GM23338 (cell line): ENCODE results near the gene RGS6. TPM values are rescaled to one million over a fixed set of nuclear protein-coding genes. Genes with fewer than 3 reads are reported as not detected.

Experiments used
- ATAC-seq: fragments of 200-7000 bp; cut with Tn5 transposase; 3 replicates; pipeline ENCODE4 v1.9.1; 2020
- DNase-seq: peaks from one replicate; pipeline ENCODE4 v3.0.0-alpha.2; 2015; ENCODE audit warnings: low spot score
- H2AFZ ChIP-seq: fragments of 200-600 bp; sonication (generic); 2 replicates; pipeline ENCODE4 v1.8.0; 2016; ENCODE audit warnings: antibody characterized with exemption, mild to moderate bottlenecking, moderate library complexity
- H3F3A ChIP-seq: fragments of 200-600 bp; sonication (generic); replicated peaks from 2 replicates; pipeline ENCODE4 v1.8.0; 2017; ENCODE audit warnings: antibody characterized with exemption, mixed run types, low read depth
- H3K27ac ChIP-seq: fragments of 200-600 bp; sonication (generic); 2 replicates; pipeline ENCODE4 v1.6.1; 2016; ENCODE audit warnings: low read depth
- H3K27me3 ChIP-seq: fragments of 200-600 bp; sonication (generic); 2 replicates; pipeline ENCODE4 v1.8.0; 2016; ENCODE audit warnings: mild to moderate bottlenecking, mixed run types, moderate library complexity; ENCODE audit not compliant: insufficient read depth
- H3K36me3 ChIP-seq: fragments of 200-600 bp; sonication (generic); 2 replicates; pipeline ENCODE4 v1.8.0; 2016; ENCODE audit warnings: mild to moderate bottlenecking; ENCODE audit not compliant: insufficient read depth
- H3K4me1 ChIP-seq: fragments of 200-600 bp; sonication (generic); 2 replicates; pipeline ENCODE4 v1.8.0; 2016; ENCODE audit warnings: mild to moderate bottlenecking, moderate library complexity; ENCODE audit not compliant: insufficient read depth
- H3K4me2 ChIP-seq: fragments of 200-600 bp; sonication (generic); 2 replicates; pipeline ENCODE4 v1.7.1; 2017; ENCODE audit warnings: mixed run types
- H3K4me3 ChIP-seq: fragments of 200-600 bp; sonication (generic); 2 replicates; pipeline ENCODE4 v1.6.1; 2016; ENCODE audit warnings: mixed run types
- H3K79me2 ChIP-seq: fragments of 200-600 bp; sonication (generic); replicated peaks from 2 replicates; pipeline ENCODE4 v1.8.0; 2017; ENCODE audit warnings: mild to moderate bottlenecking; ENCODE audit not compliant: insufficient read depth
- H3K9me2 ChIP-seq: fragments of 200-600 bp; sonication (generic); 2 replicates; pipeline ENCODE4 v1.8.0; 2017; ENCODE audit not compliant: insufficient read depth
- H4K20me1 ChIP-seq: fragments of 200-600 bp; sonication (generic); replicated peaks from 2 replicates; pipeline ENCODE4 v1.8.0; 2017; ENCODE audit warnings: mild to moderate bottlenecking; ENCODE audit not compliant: insufficient read depth
- H3K27ac Mint-ChIP-seq: 2 replicates; pipeline ENCODE4 v1.8.0; 2020; ENCODE audit warnings: inconsistent platforms, mild to moderate bottlenecking, moderate library complexity, mixed read lengths
- H3K27me3 Mint-ChIP-seq: 3 replicates; pipeline ENCODE4 v1.8.0; 2022; ENCODE audit warnings: low read depth, mild to moderate bottlenecking, moderate library complexity, mixed read lengths, inconsistent platforms; ENCODE audit not compliant: insufficient read depth, poor library complexity
- H3K36me3 Mint-ChIP-seq: 3 replicates; pipeline ENCODE4 v1.8.0; 2021; ENCODE audit warnings: low read depth, mild to moderate bottlenecking, inconsistent platforms, moderate library complexity, mixed read lengths
- H3K4me1 Mint-ChIP-seq: 3 replicates; pipeline ENCODE4 v1.8.0; 2020; ENCODE audit warnings: mild to moderate bottlenecking, inconsistent platforms, mixed read lengths
- H3K4me3 Mint-ChIP-seq: 3 replicates; pipeline ENCODE4 v1.8.0; 2021; ENCODE audit warnings: moderate library complexity, mild to moderate bottlenecking, inconsistent platforms, mixed read lengths
- H3K9me3 Mint-ChIP-seq: 3 replicates; pipeline ENCODE4 v1.8.0; 2020; ENCODE audit warnings: moderate library complexity, mild to moderate bottlenecking, inconsistent platforms, mixed read lengths
- CREB1 ChIP-seq: fragments of 250-450 bp; sonication (Bioruptor Pico); IDR thresholded peaks from 2 replicates; pipeline ENCODE4 v1.5.0; 2020; ENCODE audit warnings: low read depth, mild to moderate bottlenecking, moderate library complexity
- NANOG ChIP-seq: IDR thresholded peaks from 2 replicates; pipeline ENCODE4 v1.6.1; 2016; ENCODE audit warnings: antibody characterized with exemption, borderline replicate concordance
- STAT1 ChIP-seq: IDR thresholded peaks from one replicate; pipeline ENCODE4 v1.6.1; 2016; ENCODE audit warnings: antibody characterized with exemption; ENCODE audit not compliant: unreplicated experiment
- ZNF114 ChIP-seq: fragments of 250-450 bp; sonication (Bioruptor Pico); IDR thresholded peaks from 2 replicates; pipeline ENCODE4 v1.5.0; 2020; ENCODE audit warnings: mild to moderate bottlenecking, moderate library complexity
- ZNF331 ChIP-seq: fragments of 250-450 bp; sonication (Bioruptor Pico); IDR thresholded peaks from 2 replicates; pipeline ENCODE4 v1.5.0; 2020; ENCODE audit warnings: low read depth, mild to moderate bottlenecking, moderate library complexity
- polyA plus RNA-seq: library from polyadenylated mRNA; unstranded; fragments of >200 nt; fragmentation: Nextera tagmentation; extraction: Ambion mirVana; gene quantifications from 2 replicates; pipeline ENCODE4 v1.2.1, GENCODE V29; 2016
- total RNA-seq: library from RNA; depleted of rRNA; stranded (reverse); fragments of >200 nt; shearing (Covaris generic); gene quantifications from 2 replicates; pipeline ENCODE4 v1.2.3, GENCODE V29; 2014
- TF ChIP-seq, protein P1 (sequence below): fragments of 250-450 bp; sonication (Bioruptor Pico); IDR thresholded peaks from 2 replicates; pipeline ENCODE4 v1.5.0; 2020; ENCODE audit warnings: mild to moderate bottlenecking, moderate library complexity
- TF ChIP-seq, protein P2 (sequence below): IDR thresholded peaks from one replicate; pipeline ENCODE4 v1.6.1; 2018; ENCODE audit warnings: antibody characterized with exemption; ENCODE audit not compliant: unreplicated experiment

The RGS6 gene
- total and polyA plus RNA-seq, 2 experiments from 2014 or later: 0.66 to 0.83 TPM

DNA sequence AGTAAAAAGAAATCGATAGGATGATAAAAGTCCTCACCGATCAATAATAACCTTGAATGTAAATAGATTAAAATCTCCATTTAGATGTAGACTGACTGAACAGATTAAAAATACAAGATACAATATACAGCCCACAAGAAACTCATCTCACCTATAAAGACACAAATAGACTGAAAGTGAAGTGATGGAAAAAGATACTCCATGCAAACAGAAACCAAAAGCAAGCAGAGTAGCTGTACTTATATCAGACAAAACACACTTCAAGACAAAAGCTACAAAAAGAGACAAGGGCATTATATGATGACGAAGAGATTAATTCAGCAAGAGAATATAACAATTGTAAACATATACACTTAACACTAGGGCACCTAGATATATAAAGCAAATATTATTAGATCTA lies 444.8 kb downstream of the RGS6 start (continued):
- TF ChIP-seq, protein P1, sequence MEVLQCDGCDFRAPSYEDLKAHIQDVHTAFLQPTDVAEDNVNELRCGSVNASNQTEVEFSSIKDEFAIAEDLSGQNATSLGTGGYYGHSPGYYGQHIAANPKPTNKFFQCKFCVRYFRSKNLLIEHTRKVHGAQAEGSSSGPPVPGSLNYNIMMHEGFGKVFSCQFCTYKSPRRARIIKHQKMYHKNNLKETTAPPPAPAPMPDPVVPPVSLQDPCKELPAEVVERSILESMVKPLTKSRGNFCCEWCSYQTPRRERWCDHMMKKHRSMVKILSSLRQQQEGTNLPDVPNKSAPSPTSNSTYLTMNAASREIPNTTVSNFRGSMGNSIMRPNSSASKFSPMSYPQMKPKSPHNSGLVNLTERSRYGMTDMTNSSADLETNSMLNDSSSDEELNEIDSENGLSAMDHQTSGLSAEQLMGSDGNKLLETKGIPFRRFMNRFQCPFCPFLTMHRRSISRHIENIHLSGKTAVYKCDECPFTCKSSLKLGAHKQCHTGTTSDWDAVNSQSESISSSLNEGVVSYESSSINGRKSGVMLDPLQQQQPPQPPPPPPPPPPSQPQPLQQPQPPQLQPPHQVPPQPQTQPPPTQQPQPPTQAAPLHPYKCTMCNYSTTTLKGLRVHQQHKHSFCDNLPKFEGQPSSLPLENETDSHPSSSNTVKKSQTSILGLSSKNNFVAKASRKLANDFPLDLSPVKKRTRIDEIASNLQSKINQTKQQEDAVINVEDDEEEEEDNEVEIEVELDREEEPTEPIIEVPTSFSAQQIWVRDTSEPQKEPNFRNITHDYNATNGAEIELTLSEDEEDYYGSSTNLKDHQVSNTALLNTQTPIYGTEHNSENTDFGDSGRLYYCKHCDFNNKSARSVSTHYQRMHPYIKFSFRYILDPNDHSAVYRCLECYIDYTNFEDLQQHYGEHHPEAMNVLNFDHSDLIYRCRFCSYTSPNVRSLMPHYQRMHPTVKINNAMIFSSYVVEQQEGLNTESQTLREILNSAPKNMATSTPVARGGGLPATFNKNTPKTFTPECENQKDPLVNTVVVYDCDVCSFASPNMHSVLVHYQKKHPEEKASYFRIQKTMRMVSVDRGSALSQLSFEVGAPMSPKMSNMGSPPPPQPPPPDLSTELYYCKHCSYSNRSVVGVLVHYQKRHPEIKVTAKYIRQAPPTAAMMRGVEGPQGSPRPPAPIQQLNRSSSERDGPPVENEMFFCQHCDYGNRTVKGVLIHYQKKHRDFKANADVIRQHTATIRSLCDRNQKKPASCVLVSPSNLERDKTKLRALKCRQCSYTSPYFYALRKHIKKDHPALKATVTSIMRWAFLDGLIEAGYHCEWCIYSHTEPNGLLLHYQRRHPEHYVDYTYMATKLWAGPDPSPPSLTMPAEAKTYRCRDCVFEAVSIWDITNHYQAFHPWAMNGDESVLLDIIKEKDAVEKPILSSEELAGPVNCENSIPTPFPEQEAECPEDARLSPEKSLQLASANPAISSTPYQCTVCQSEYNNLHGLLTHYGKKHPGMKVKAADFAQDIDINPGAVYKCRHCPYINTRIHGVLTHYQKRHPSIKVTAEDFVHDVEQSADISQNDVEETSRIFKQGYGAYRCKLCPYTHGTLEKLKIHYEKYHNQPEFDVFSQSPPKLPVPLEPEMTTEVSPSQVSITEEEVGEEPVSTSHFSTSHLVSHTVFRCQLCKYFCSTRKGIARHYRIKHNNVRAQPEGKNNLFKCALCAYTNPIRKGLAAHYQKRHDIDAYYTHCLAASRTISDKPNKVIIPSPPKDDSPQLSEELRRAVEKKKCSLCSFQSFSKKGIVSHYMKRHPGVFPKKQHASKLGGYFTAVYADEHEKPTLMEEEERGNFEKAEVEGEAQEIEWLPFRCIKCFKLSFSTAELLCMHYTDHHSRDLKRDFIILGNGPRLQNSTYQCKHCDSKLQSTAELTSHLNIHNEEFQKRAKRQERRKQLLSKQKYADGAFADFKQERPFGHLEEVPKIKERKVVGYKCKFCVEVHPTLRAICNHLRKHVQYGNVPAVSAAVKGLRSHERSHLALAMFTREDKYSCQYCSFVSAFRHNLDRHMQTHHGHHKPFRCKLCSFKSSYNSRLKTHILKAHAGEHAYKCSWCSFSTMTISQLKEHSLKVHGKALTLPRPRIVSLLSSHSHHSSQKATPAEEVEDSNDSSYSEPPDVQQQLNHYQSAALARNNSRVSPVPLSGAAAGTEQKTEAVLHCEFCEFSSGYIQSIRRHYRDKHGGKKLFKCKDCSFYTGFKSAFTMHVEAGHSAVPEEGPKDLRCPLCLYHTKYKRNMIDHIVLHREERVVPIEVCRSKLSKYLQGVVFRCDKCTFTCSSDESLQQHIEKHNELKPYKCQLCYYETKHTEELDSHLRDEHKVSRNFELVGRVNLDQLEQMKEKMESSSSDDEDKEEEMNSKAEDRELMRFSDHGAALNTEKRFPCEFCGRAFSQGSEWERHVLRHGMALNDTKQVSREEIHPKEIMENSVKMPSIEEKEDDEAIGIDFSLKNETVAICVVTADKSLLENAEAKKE (CRISPR knock-in tag): no peak
- TF ChIP-seq CREB1 (CRISPR knock-in tag) (no peak), STAT1 (no peak)

DNA sequence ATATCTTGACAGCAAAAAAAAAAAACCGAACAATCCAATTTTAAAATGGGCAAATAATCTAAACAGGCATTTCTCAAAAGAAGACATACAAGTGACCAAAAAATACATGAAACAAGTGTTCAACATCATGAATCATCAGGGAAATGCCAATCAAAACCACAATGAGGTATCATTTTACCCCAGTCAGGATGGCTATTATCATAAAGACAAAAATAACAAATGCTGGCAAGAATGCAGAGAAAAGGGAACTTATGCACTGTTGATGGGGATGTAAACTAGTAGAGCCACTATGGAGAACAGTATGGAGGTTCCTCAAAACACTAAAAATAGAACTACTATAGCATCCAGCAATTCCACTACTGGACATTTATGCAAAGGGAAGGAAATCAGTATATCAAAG lies 448.2 kb downstream of the RGS6 start:
- no peaks in the 10 kb centered on the region for H4K20me1 ChIP-seq
- Mint-ChIP-seq H3K4me3 (no peak overlapping the region), H3K4me1 (no peaks in the 10 kb centered on the region), H3K36me3 (no peaks in the 10 kb centered on the region), H3K27me3 (no peaks in the 10 kb centered on the region), H3K27ac (no peak overlapping the region), H3K9me3 (no peaks in the 10 kb centered on the region)
- H3K36me3 ChIP-seq: no peaks in the 10 kb centered on the region; the same call in 1 of the 2 replicates
- DNase-seq (no peak), ATAC-seq (no peak)
- no peaks in the 10 kb centered on the region for H3K27me3 ChIP-seq
- H3K27ac ChIP-seq: no peak overlapping the region
- no peak overlapping the region for H3K4me3 ChIP-seq
- no peaks in the 10 kb centered on the region for H3K4me1 ChIP-seq
- no peak overlapping the region for H2AFZ ChIP-seq
- H3K9me2 ChIP-seq: 0 out of 2 replicates have a peak, but pooled peaks cover 8% of the 10 kb centered on the region
- H3K4me2 ChIP-seq: no peak overlapping the region
- H3K79me2 ChIP-seq: no peaks in the 10 kb centered on the region
- H3F3A ChIP-seq: no peaks in the 10 kb centered on the region
- TF ChIP-seq ZNF331 (no peak), CREB1 (CRISPR knock-in tag) (no peak), ZNF114 (CRISPR knock-in tag) (no peak), STAT1 (no peak), NANOG (no peak)
- TF ChIP-seq, protein P2, sequence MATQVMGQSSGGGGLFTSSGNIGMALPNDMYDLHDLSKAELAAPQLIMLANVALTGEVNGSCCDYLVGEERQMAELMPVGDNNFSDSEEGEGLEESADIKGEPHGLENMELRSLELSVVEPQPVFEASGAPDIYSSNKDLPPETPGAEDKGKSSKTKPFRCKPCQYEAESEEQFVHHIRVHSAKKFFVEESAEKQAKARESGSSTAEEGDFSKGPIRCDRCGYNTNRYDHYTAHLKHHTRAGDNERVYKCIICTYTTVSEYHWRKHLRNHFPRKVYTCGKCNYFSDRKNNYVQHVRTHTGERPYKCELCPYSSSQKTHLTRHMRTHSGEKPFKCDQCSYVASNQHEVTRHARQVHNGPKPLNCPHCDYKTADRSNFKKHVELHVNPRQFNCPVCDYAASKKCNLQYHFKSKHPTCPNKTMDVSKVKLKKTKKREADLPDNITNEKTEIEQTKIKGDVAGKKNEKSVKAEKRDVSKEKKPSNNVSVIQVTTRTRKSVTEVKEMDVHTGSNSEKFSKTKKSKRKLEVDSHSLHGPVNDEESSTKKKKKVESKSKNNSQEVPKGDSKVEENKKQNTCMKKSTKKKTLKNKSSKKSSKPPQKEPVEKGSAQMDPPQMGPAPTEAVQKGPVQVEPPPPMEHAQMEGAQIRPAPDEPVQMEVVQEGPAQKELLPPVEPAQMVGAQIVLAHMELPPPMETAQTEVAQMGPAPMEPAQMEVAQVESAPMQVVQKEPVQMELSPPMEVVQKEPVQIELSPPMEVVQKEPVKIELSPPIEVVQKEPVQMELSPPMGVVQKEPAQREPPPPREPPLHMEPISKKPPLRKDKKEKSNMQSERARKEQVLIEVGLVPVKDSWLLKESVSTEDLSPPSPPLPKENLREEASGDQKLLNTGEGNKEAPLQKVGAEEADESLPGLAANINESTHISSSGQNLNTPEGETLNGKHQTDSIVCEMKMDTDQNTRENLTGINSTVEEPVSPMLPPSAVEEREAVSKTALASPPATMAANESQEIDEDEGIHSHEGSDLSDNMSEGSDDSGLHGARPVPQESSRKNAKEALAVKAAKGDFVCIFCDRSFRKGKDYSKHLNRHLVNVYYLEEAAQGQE: no peak
